Stimulated activated CD8-positive, alpha-beta memory T cell treated with anti-CD3 and anti-CD28 coated beads, Interleukin-12 subunit alpha, Interleukin-12 subunit beta, amount 100 ng/mL, for 1 hour (primary cell): ENCODE results near the gene PRR14L.

ENCODE experiments used
- DNase-seq: peaks from one replicate; pipeline ENCODE4 v3.0.0-alpha.2; 2020; ENCODE audit warnings: low read depth

PRR14L gene

GRCh38 chr22:31637891-31638618 is 111.9 kb downstream of the PRR14L start:
- DNase-seq = no peak

DNA sequence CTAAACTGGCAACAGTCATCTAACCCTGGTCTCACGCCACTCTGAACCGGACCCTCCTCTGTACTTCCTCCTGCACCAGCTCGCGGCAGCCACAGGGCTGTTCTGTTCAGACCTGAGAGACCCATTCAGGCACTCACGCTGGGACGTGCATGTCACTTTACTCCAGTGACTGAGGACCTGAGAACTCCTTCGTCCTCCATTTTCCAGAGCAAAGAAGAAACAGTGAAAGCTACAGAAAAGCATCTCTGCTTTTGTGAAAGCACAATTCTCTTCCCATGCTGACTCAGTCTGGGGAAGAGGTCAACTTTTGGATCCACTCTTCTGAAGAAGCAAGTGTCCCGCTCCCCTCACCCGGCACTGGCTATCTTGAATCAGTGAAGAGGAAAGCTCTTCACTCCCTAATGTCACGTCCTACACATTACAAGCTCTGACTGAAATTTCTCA is 112.5 kb downstream of the PRR14L start:
- DNase-seq = no peak

DNA sequence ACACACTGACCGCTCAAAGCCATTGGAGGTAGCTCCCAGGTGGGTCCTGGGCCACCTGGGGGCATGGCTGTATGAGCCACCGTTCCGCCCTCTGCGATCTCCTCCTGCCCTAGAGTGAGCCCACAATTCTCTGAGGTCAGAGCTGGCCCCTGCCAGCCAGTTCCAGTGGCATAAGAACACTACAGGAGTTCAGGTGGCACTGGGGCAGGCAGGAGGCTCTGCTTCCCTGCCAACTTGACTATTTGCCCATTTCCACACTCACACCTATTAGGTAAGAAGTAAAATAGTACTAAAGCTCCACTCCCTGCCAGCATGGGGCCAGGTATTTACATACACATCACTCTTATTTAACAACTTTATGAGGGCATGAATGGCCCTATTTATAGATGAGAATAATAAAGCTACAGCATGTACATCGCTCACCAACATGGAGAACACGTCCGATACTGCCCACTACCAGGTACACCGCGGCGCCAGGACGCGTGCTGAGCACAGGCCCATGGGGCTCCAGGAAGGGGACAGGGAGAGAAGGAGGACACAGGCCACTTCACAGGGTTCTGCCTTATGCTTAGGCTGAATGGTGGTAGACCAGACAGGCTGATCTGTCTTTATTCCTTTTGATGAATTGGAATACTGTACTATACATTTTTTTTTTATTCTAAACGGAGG is 114.2 kb downstream of the PRR14L start:
- DNase-seq = no peak

GRCh38 chr22:31631436-31631835 is 118.5 kb downstream of the PRR14L start:
- DNase-seq = no peak
